C4-2B (cell line): ENCODE measurements around the gene TACSTD2.

Experiments used
- ZFX ChIP-seq: fragments of 450-650 bp; IDR thresholded peaks from 2 replicates; pipeline ENCODE4 v1.6.1; 2017
- TF ChIP-seq, protein P1 (sequence below): fragments of 450-650 bp; conservative IDR thresholded peaks from 2 replicates; pipeline ENCODE4 v1.5.1; 2017; ENCODE audit warnings: mild to moderate bottlenecking

GRCh38 chr1:58594546-58594945, 17.5 kb upstream of the TACSTD2 start:
- TF ChIP-seq, protein P1, sequence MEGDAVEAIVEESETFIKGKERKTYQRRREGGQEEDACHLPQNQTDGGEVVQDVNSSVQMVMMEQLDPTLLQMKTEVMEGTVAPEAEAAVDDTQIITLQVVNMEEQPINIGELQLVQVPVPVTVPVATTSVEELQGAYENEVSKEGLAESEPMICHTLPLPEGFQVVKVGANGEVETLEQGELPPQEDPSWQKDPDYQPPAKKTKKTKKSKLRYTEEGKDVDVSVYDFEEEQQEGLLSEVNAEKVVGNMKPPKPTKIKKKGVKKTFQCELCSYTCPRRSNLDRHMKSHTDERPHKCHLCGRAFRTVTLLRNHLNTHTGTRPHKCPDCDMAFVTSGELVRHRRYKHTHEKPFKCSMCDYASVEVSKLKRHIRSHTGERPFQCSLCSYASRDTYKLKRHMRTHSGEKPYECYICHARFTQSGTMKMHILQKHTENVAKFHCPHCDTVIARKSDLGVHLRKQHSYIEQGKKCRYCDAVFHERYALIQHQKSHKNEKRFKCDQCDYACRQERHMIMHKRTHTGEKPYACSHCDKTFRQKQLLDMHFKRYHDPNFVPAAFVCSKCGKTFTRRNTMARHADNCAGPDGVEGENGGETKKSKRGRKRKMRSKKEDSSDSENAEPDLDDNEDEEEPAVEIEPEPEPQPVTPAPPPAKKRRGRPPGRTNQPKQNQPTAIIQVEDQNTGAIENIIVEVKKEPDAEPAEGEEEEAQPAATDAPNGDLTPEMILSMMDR, result no peak
- no peak for TF ChIP-seq ZFX
